ENCODE data around the gene NAT8L. TPM values are rescaled to one million over a fixed set of nuclear protein-coding genes. Genes with fewer than 3 reads are reported as not detected.

NAT8L gene
- total and polyA plus RNA-seq, 9 donors, result 0.62 to 6.2 (median 2.2) TPM

DNA sequence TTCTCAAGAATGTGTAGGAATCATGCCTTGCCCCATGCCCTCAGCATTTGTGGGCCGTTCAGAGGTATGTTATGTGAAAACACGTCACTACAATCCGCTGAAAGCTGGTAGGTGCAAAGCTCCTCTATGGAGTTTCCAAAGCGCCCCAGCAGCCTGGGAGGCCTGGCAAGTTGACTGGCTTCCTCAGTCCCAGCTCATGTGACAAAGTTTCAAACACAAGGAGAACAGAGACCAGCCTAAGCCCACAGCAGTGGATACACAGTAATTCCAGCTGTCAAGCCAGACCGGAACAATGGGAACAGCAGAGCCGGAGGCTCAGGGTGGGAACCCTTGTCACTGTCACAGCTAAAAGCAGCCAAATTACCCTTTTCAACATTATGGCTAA is 33.5 kb downstream of the NAT8L start:
- WGBS (ENCODE audit: insufficient coverage), result 50% methylated on average over 4 of the region's 6 CpGs
- H3K9me3 ChIP-seq (replicated peaks; ENCODE audit: control insufficient read depth, low read depth, low read length), result peaks cover 12% of the 10 kb centered on the region
- H3K27me3 ChIP-seq (ENCODE audit: control insufficient read depth, insufficient read depth, low read length), result peaks cover 4% of the 10 kb centered on the region
- DNase-seq, result no peak
- H3K27ac ChIP-seq (ENCODE audit: low read length), result no peak overlapping the region
- H3K36me3 ChIP-seq (ENCODE audit: control insufficient read depth, insufficient read depth, low read length), result no peaks in the 10 kb centered on the region
- peaks cover 12% of the 10 kb centered on the region for H3K4me1 ChIP-seq (ENCODE audit: control insufficient read depth, insufficient read depth, low read length)
- H3K4me3 ChIP-seq (ENCODE audit: low read length), result no peak overlapping the region

- 67% methylated on average over 4 of the region's 6 CpGs for WGBS (ENCODE audit: insufficient coverage)
- H3K9me3 ChIP-seq (replicated peaks; ENCODE audit: control insufficient read depth, low read depth, low read length), result peaks cover 12% of the 10 kb centered on the region
- H3K4me1 ChIP-seq (ENCODE audit: control insufficient read depth, insufficient read depth, low read length), result peaks cover 12% of the 10 kb centered on the region
- no peak overlapping the region for H3K27ac ChIP-seq (ENCODE audit: low read length)
- H3K4me3 ChIP-seq (ENCODE audit: low read length), result no peak overlapping the region
- H3K27me3 ChIP-seq (ENCODE audit: control insufficient read depth, insufficient read depth, low read length), result peaks cover 4% of the 10 kb centered on the region
- no peaks in the 10 kb centered on the region for H3K36me3 ChIP-seq (ENCODE audit: control insufficient read depth, insufficient read depth, low read length)
- DNase-seq, result no peak
Measured at GRCh38 chr4:2093265-2093664, 34.1 kb downstream of the NAT8L start.

- Histone ChIP-seq H3K27ac (ENCODE audit: low read length) (no peak overlapping the region), H3K4me3 (ENCODE audit: low read length) (no peak overlapping the region), H3K4me1 (ENCODE audit: control insufficient read depth, insufficient read depth, low read length) (peaks cover 12% of the 10 kb centered on the region), H3K9me3 (replicated peaks; ENCODE audit: control insufficient read depth, low read depth, low read length) (peaks cover 12% of the 10 kb centered on the region), H3K36me3 (ENCODE audit: control insufficient read depth, insufficient read depth, low read length) (no peaks in the 10 kb centered on the region), H3K27me3 (ENCODE audit: control insufficient read depth, insufficient read depth, low read length) (peaks cover 7% of the 10 kb centered on the region)
- WGBS (ENCODE audit: insufficient coverage), result 85% methylated on average over 4 of the region's 4 CpGs
- no peak for DNase-seq
Measured at GRCh38 chr4:2094545-2094944, 35.4 kb downstream of the NAT8L start.

GRCh38 chr4:2095236-2096072 is 36.3 kb downstream of the NAT8L start:
- H3K27ac ChIP-seq (ENCODE audit: low read length), result no peak overlapping the region
- H3K9me3 ChIP-seq (replicated peaks; ENCODE audit: control insufficient read depth, low read depth, low read length), result peaks cover 12% of the 10 kb centered on the region
- WGBS (ENCODE audit: insufficient coverage), result 88% methylated on average over 14 of the region's 16 CpGs
- H3K4me3 ChIP-seq (ENCODE audit: low read length), result no peak overlapping the region
- no peaks in the 10 kb centered on the region for H3K36me3 ChIP-seq (ENCODE audit: control insufficient read depth, insufficient read depth, low read length)
- DNase-seq, result no peak
- H3K27me3 ChIP-seq (ENCODE audit: control insufficient read depth, insufficient read depth, low read length), result peaks cover 6% of the 10 kb centered on the region
- peaks cover 12% of the 10 kb centered on the region for H3K4me1 ChIP-seq (ENCODE audit: control insufficient read depth, insufficient read depth, low read length)

DNA sequence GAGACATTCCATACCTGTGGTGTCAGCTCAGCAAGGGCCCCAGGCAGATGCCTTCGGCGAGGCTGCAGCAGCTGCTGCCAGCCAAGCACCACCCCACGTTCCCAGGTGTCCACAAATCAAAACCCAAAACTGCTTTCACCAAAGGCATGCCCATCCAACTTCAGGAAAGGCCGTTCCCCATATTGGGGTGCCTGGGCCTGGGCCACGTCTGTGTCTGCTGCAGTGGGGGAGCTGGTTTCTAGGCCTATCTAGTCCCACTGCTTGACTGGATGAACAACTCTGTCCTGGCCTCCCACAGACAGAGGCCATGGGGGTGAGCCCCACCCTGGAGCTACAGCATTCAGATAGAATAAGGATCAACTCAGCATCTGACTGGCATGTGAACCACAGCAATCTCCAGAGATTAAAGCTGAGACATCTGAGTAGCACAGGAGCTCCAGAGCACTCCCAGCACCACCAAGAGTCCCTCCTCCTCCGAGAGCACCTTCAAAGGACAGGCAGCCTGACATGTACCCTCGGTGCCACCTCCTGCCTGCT is 37.0 kb downstream of the NAT8L start:
- Histone ChIP-seq H3K27ac (ENCODE audit: low read length) (no peak overlapping the region), H3K27me3 (ENCODE audit: control insufficient read depth, insufficient read depth, low read length) (peaks cover 5% of the 10 kb centered on the region), H3K9me3 (replicated peaks; ENCODE audit: control insufficient read depth, low read depth, low read length) (peaks cover 12% of the 10 kb centered on the region), H3K4me3 (ENCODE audit: low read length) (no peak overlapping the region), H3K36me3 (ENCODE audit: control insufficient read depth, insufficient read depth, low read length) (no peaks in the 10 kb centered on the region), H3K4me1 (ENCODE audit: control insufficient read depth, insufficient read depth, low read length) (peaks cover 12% of the 10 kb centered on the region)
- WGBS (ENCODE audit: insufficient coverage), result 86% methylated on average over 5 of the region's 7 CpGs
- no peak for DNase-seq

GRCh38 chr4:2101346-2102044 is 42.4 kb downstream of the NAT8L start:
- 93% methylated on average over 3 of the region's 7 CpGs for WGBS (ENCODE audit: insufficient coverage)
- peaks cover 10% of the 10 kb centered on the region for H3K27me3 ChIP-seq (ENCODE audit: control insufficient read depth, insufficient read depth, low read length)
- H3K4me3 ChIP-seq (ENCODE audit: low read length), result no peak overlapping the region
- no peaks in the 10 kb centered on the region for H3K4me1 ChIP-seq (ENCODE audit: control insufficient read depth, insufficient read depth, low read length)
- no peaks in the 10 kb centered on the region for H3K36me3 ChIP-seq (ENCODE audit: control insufficient read depth, insufficient read depth, low read length)
- peaks cover 28% of the 10 kb centered on the region for H3K9me3 ChIP-seq (replicated peaks; ENCODE audit: control insufficient read depth, low read depth, low read length)
- DNase-seq, result no peak
- no peak overlapping the region for H3K27ac ChIP-seq (ENCODE audit: low read length)

DNA sequence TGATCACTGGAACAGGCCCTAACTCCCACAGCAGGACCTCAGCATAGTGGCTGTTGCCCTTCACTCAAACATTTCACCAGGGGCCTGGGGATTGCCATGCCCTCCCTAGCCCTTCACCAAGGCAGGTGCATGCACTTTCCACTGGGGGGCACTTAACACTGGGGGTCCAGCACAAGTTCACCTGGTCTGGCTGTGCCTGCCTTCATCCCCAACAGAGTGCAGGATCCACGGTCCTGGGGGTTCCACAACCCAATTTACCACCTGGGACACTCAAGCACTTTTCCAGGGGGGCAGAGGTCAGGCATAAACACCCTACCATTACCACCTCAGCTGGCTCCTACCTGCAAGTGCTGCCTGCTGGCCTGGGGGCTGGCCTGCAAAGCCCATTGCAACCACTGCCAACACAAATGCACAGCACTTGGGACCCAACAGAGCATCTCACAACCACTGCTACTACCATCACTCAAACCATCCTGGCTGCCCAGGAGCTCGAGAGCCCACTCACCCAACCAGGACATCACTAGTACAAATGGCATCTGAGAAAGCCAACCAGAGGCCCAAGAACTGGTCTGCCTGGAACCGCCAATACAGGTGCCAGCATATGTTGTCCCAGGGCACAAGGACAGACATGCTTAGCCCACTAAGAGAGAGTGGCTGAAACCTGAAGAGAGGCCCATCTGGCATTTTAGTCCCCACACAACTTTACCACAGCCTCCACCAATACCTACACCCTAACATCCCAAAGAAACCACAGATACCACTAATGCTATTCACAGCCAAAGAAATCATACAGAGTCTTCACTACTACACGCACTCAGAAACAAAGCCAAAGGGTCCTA is 43.1 kb downstream of the NAT8L start:
- H3K4me1 ChIP-seq (ENCODE audit: control insufficient read depth, insufficient read depth, low read length), result no peaks in the 10 kb centered on the region
- H3K27ac ChIP-seq (ENCODE audit: low read length), result no peak overlapping the region
- no peak for DNase-seq
- H3K36me3 ChIP-seq (ENCODE audit: control insufficient read depth, insufficient read depth, low read length), result no peaks in the 10 kb centered on the region
- WGBS (ENCODE audit: insufficient coverage), result 69% methylated on average over 3 of the region's 4 CpGs
- peaks cover 10% of the 10 kb centered on the region for H3K27me3 ChIP-seq (ENCODE audit: control insufficient read depth, insufficient read depth, low read length)
- peaks cover 21% of the 10 kb centered on the region for H3K9me3 ChIP-seq (replicated peaks; ENCODE audit: control insufficient read depth, low read depth, low read length)
- no peak overlapping the region for H3K4me3 ChIP-seq (ENCODE audit: low read length)

DNA sequence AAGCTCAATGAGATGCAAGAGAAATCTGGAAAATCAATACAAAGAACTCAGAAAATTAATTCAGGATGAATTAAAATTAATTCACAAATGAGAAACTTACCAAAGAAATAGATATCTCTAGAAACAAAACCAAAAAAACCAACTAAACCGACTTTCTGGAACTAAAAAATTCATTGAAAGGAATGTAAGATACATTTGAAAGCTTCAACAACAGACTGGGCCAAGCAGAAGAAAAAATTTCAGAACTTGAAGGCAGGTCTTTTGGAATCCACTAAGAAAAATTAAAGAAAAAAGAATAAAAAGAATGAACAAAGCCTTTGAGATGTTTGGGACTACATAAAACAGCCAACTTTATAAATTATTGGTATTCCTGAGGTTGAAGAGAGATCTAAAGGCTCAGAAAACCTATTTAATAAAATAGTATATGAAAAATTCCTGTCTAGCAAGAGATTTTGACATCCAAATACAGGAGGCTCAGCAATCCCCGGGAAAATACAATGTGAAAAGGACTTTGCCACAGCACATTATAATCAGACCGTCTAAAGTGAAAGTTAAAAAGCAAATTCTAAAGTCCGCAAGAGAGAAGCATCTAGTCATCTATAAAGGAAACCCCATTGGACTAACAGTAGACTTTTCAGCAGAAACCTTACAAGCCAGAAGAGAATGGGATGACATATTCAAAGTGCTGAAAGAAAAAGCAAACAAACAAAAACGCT is 44.2 kb downstream of the NAT8L start:
- 83% methylated on average over 1 of the region's 5 CpGs for WGBS (ENCODE audit: insufficient coverage)
- H3K36me3 ChIP-seq (ENCODE audit: control insufficient read depth, insufficient read depth, low read length), result no peaks in the 10 kb centered on the region
- no peak overlapping the region for H3K4me3 ChIP-seq (ENCODE audit: low read length)
- H3K27me3 ChIP-seq (ENCODE audit: control insufficient read depth, insufficient read depth, low read length), result peaks cover 15% of the 10 kb centered on the region
- H3K27ac ChIP-seq (ENCODE audit: low read length), result no peak overlapping the region
- no peak for DNase-seq
- no peaks in the 10 kb centered on the region for H3K4me1 ChIP-seq (ENCODE audit: control insufficient read depth, insufficient read depth, low read length)
- H3K9me3 ChIP-seq (replicated peaks; ENCODE audit: control insufficient read depth, low read depth, low read length), result peaks cover 21% of the 10 kb centered on the region

- DNase-seq, result no peak
- Histone ChIP-seq H3K9me3 (replicated peaks; ENCODE audit: control insufficient read depth, low read depth, low read length) (peaks cover 21% of the 10 kb centered on the region), H3K4me3 (ENCODE audit: low read length) (no peak overlapping the region), H3K4me1 (ENCODE audit: control insufficient read depth, insufficient read depth, low read length) (no peaks in the 10 kb centered on the region), H3K27ac (ENCODE audit: low read length) (no peak overlapping the region), H3K27me3 (ENCODE audit: control insufficient read depth, insufficient read depth, low read length) (peaks cover 18% of the 10 kb centered on the region), H3K36me3 (ENCODE audit: control insufficient read depth, insufficient read depth, low read length) (no peaks in the 10 kb centered on the region)
- no CpG with 5 or more reads among the region's 2 CpGs for WGBS (ENCODE audit: insufficient coverage)
Measured at GRCh38 chr4:2103843-2104547, 44.9 kb downstream of the NAT8L start.
